Neural cell (in vitro differentiated cells): ENCODE measurements around the gene AOAH. TPM values are rescaled to one million over a fixed set of nuclear protein-coding genes. Genes with fewer than 3 reads are reported as not detected.
"Not testable (repeated sequence)": the region's sequence is repeated elsewhere in the genome, so short reads cannot be mapped to it uniquely, and the experiment has no call there.

Experiments
- H2AFZ ChIP-seq: fragments of 200-600, 300-800 bp; sonication (generic), shearing (Covaris generic); 2 replicates; pipeline ENCODE4 v1.6.0; 2014; ENCODE audit warnings: low read depth, mild to moderate bottlenecking, antibody characterized with exemption, low read length, moderate library complexity
- H3F3A ChIP-seq: fragments of 200-600 bp; shearing (Covaris generic); 2 replicates; pipeline ENCODE4 v1.6.1; 2016; ENCODE audit warnings: mild to moderate bottlenecking, moderate library complexity, mixed read lengths, antibody characterized with exemption, low read length; ENCODE audit not compliant: insufficient read depth, poor library complexity, severe bottlenecking
- H3K27ac ChIP-seq: fragments of 200-600, 300-800 bp; sonication (generic), shearing (Covaris generic); 2 replicates; pipeline ENCODE4 v1.5.1; 2014; ENCODE audit warnings: mild to moderate bottlenecking, low read length, moderate library complexity
- H3K27me3 ChIP-seq: fragments of 300-800, 200-600 bp; sonication (generic), shearing (Covaris generic); 2 replicates; pipeline ENCODE4 v1.6.0; 2014; ENCODE audit warnings: mild to moderate bottlenecking, low read depth, low read length, moderate library complexity; ENCODE audit not compliant: insufficient read depth
- H3K36me3 ChIP-seq: fragments of 300-800, 200-600 bp; sonication (generic), shearing (Covaris generic); 2 replicates; pipeline ENCODE4 v1.5.1; 2014; ENCODE audit warnings: mild to moderate bottlenecking, antibody characterized with exemption, low read length, moderate library complexity; ENCODE audit not compliant: insufficient read depth
- H3K4me2 ChIP-seq: fragments of 300-800, 200-600 bp; sonication (generic), shearing (Covaris generic); 2 replicates; pipeline ENCODE4 v1.6.0; 2014; ENCODE audit warnings: mild to moderate bottlenecking, low read length
- H3K4me3 ChIP-seq: fragments of 300-800, 200-600 bp; sonication (generic), shearing (Covaris generic); 2 replicates; pipeline ENCODE4 v1.5.1; 2014; ENCODE audit warnings: mild to moderate bottlenecking, low read length, moderate library complexity
- H3K79me2 ChIP-seq: fragments of 200-600 bp; shearing (Covaris generic); replicated peaks from 2 replicates; pipeline ENCODE4 v1.6.0; 2014; ENCODE audit warnings: mild to moderate bottlenecking, low read length, moderate library complexity; ENCODE audit not compliant: insufficient read depth
- H3K9ac ChIP-seq: fragments of 300-800, 200-600 bp; sonication (generic), shearing (Covaris generic); 2 replicates; pipeline ENCODE4 v1.6.1; 2016; ENCODE audit warnings: mild to moderate bottlenecking, low read length, mixed read lengths
- H3K9me2 ChIP-seq: fragments of 200-600 bp; shearing (Covaris generic); 2 replicates; pipeline ENCODE4 v1.6.1; 2016; ENCODE audit warnings: mild to moderate bottlenecking, low read length, mixed read lengths; ENCODE audit not compliant: insufficient read depth
- H3K9me3 ChIP-seq: fragments of 200-600, 300-800 bp; sonication (generic), shearing (Covaris generic); 2 replicates; pipeline ENCODE4 v1.6.1; 2016; ENCODE audit warnings: mild to moderate bottlenecking, mixed run types, low read length, moderate library complexity, mixed read lengths
- H4K20me1 ChIP-seq: fragments of 200-600 bp; shearing (Covaris generic); 2 replicates; pipeline ENCODE4 v1.6.1; 2016; ENCODE audit warnings: mild to moderate bottlenecking, mixed run types; ENCODE audit not compliant: insufficient read depth
- EP300 ChIP-seq: fragments of 450-650 bp; conservative IDR thresholded peaks from 2 replicates; pipeline ENCODE4 v1.6.1; 2014; ENCODE audit warnings: antibody characterized with exemption, mild to moderate bottlenecking, moderate library complexity; ENCODE audit not compliant: poor library complexity, severe bottlenecking
- EZH2 ChIP-seq: fragments of 200-600, 300-800 bp; shearing (Covaris generic), sonication (generic); IDR thresholded peaks from 2 replicates; pipeline ENCODE4 v1.6.1; 2014; ENCODE audit warnings: antibody characterized with exemption, low read length, borderline replicate concordance, mild to moderate bottlenecking; ENCODE audit not compliant: insufficient read depth, poor library complexity, severe bottlenecking
- MXI1 ChIP-seq: fragments of 450-650 bp; conservative IDR thresholded peaks from 2 replicates; pipeline ENCODE4 v1.6.1; 2014; ENCODE audit warnings: antibody characterized with exemption, mild to moderate bottlenecking; ENCODE audit not compliant: poor library complexity, severe bottlenecking
- POLR2AphosphoS5 ChIP-seq: IDR thresholded peaks from 2 replicates; pipeline ENCODE4 v1.6.1; 2012
- RAD21 ChIP-seq: fragments of 450-650 bp; conservative IDR thresholded peaks from 2 replicates; pipeline ENCODE4 v1.6.1; 2014; ENCODE audit warnings: antibody characterized with exemption, mild to moderate bottlenecking, moderate library complexity
- REST ChIP-seq: IDR thresholded peaks from 2 replicates; pipeline ENCODE4 v1.6.1; 2012; ENCODE audit warnings: borderline replicate concordance
- SMC3 ChIP-seq: fragments of 450-650 bp; conservative IDR thresholded peaks from 2 replicates; pipeline ENCODE4 v1.6.1; 2014; ENCODE audit warnings: antibody characterized with exemption, mild to moderate bottlenecking, moderate library complexity; ENCODE audit not compliant: poor library complexity
- TAF1 ChIP-seq: IDR thresholded peaks from 2 replicates; pipeline ENCODE4 v1.6.1; 2012; ENCODE audit warnings: low read depth
- polyA plus RNA-seq: library from polyadenylated mRNA; depleted of rRNA; stranded (reverse); fragments of >200 nt; gene quantifications from 2 replicates; pipeline ENCODE4 v1.2.3, GENCODE V29; 2014
- TF ChIP-seq, protein P1 (sequence below): fragments of 450-650 bp; IDR thresholded peaks from 2 replicates; pipeline ENCODE4 v1.5.1; 2014; ENCODE audit warnings: antibody characterized with exemption, mild to moderate bottlenecking, moderate library complexity; ENCODE audit not compliant: poor library complexity, severe bottlenecking

The AOAH gene
- polyA plus RNA-seq, 1 donor from 2014 or later, result 4.3 TPM

DNA sequence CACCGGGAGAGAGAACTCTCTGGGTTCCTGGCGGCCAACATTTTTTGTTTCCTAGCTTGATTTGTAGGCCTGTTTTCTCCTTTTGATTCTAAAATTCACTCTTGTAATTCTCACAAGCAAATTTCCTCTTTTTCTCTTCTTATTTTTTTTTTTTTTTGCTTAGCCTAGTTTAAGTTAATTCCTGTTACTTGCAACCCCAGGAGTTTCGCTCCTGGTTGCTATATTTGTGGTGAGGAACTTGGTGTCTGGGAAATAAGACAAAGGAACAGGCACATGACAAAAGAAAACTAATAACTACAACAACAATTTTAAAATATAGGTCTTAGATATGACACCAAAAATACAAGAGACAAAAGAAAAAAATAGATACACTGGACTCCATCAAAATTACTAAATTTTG is 6.7 kb downstream of the AOAH start:
- no peak overlapping the region for H2AFZ ChIP-seq
- no peak overlapping the region for H3K4me2 ChIP-seq
- H3K79me2 ChIP-seq, result no peaks in the 10 kb centered on the region
- no peaks in the 10 kb centered on the region for H4K20me1 ChIP-seq
- no peak overlapping the region for H3K4me3 ChIP-seq
- no peaks in the 10 kb centered on the region for H3F3A ChIP-seq
- no peaks in the 10 kb centered on the region for H3K36me3 ChIP-seq
- H3K27me3 ChIP-seq, result no peaks in the 10 kb centered on the region
- no peaks in the 10 kb centered on the region for H3K9me3 ChIP-seq
- H3K9ac ChIP-seq, result no peak overlapping the region
- no peak for TF ChIP-seq RAD21
- no peak for TF ChIP-seq MXI1
- no peak overlapping the region for H3K27ac ChIP-seq
- H3K9me2 ChIP-seq, result no peaks in the 10 kb centered on the region

DNA sequence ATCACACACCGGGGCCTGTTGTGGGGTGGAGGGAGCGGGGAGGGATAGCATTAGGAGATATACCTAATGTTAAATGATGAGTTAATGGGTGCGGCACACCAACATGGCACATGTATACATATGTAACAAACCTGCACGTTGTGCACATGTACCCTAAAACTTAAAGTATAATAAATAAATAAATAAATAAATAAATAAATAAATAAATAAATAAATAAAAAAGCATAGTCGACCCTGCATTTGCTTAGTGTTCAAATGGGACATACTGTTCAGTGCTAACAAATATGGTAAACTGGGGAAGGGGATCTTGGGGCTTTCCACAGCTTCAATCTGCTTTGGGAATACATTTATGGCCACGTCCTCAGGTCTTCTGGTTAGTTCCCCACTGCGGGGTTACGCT is 7.5 kb downstream of the AOAH start:
- not testable (repeated sequence) for H3K9ac ChIP-seq, H3K36me3 ChIP-seq, H3K79me2 ChIP-seq, H3K27ac ChIP-seq, H2AFZ ChIP-seq, H4K20me1 ChIP-seq, H3K27me3 ChIP-seq, H3F3A ChIP-seq, H3K4me3 ChIP-seq, H3K9me3 ChIP-seq, H3K9me2 ChIP-seq, H3K4me2 ChIP-seq

DNA sequence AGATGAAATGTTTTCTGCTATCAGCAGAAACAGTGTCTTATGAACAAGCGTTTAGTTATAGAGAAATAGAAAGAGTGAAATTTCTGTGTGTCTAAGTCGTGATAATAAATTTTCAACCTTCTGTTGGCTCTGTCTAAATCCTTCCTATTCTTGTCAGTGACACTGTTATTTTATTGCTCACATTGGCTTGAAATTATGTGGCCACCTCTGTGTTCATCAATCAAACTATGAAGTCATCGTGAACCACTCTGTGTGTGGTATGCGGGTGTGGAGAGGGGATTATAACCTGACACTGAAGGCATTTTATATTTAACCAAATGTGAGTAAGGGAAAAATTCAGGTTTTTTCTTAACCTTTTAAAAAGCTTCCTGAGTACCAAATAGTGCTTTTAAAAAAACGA is 12.3 kb downstream of the AOAH start:
- no peaks in the 10 kb centered on the region for H3K27me3 ChIP-seq
- no peak overlapping the region for H2AFZ ChIP-seq
- H3K4me3 ChIP-seq, result no peak overlapping the region
- H3K9me3 ChIP-seq, result no peaks in the 10 kb centered on the region
- H3K36me3 ChIP-seq, result no peaks in the 10 kb centered on the region
- no peaks in the 10 kb centered on the region for H4K20me1 ChIP-seq
- no peaks in the 10 kb centered on the region for H3F3A ChIP-seq
- H3K27ac ChIP-seq, result no peak overlapping the region
- H3K9me2 ChIP-seq, result no peaks in the 10 kb centered on the region
- H3K4me2 ChIP-seq, result no peak overlapping the region
- H3K79me2 ChIP-seq, result no peaks in the 10 kb centered on the region
- TF ChIP-seq RAD21 (no peak), POLR2AphosphoS5 (no peak), EZH2 (no peak), EP300 (no peak), MXI1 (no peak), SMC3 (no peak)
- H3K9ac ChIP-seq, result no peak overlapping the region

DNA sequence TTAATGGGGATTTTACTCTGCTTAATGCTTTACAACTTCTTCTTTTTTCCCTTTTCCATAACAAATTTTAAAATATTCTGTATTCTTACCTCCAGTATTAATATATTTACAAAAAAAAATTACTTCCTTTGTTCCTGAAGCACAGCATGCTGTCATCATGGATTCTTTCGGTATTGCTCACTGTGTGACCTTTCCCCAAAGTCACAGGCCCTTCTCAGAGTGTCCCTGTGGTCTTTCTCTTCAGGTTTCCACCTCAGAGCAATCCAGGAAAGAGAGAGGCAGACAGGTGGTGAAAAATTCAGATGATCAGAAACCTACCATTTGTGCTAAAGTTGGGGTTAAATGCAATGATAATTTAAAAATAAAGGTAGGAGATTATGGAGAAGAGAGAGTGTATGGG is 13.0 kb downstream of the AOAH start:
- H3K9me2 ChIP-seq, result no peaks in the 10 kb centered on the region
- H3K9me3 ChIP-seq, result no peaks in the 10 kb centered on the region
- no peaks in the 10 kb centered on the region for H3K79me2 ChIP-seq
- no peak overlapping the region for H3K4me2 ChIP-seq
- no peak overlapping the region for H3K9ac ChIP-seq
- H3K36me3 ChIP-seq, result no peaks in the 10 kb centered on the region
- H3K27ac ChIP-seq, result no peak overlapping the region
- no peak overlapping the region for H3K4me3 ChIP-seq
- no peaks in the 10 kb centered on the region for H3K27me3 ChIP-seq
- no peak overlapping the region for H2AFZ ChIP-seq
- no peaks in the 10 kb centered on the region for H3F3A ChIP-seq
- TF ChIP-seq, protein P1, sequence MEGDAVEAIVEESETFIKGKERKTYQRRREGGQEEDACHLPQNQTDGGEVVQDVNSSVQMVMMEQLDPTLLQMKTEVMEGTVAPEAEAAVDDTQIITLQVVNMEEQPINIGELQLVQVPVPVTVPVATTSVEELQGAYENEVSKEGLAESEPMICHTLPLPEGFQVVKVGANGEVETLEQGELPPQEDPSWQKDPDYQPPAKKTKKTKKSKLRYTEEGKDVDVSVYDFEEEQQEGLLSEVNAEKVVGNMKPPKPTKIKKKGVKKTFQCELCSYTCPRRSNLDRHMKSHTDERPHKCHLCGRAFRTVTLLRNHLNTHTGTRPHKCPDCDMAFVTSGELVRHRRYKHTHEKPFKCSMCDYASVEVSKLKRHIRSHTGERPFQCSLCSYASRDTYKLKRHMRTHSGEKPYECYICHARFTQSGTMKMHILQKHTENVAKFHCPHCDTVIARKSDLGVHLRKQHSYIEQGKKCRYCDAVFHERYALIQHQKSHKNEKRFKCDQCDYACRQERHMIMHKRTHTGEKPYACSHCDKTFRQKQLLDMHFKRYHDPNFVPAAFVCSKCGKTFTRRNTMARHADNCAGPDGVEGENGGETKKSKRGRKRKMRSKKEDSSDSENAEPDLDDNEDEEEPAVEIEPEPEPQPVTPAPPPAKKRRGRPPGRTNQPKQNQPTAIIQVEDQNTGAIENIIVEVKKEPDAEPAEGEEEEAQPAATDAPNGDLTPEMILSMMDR, result no peak
- TF ChIP-seq TAF1, result no peak
- no peak for TF ChIP-seq RAD21
- no peak for TF ChIP-seq SMC3
- TF ChIP-seq POLR2AphosphoS5, result no peak
- no peak for TF ChIP-seq EZH2
- TF ChIP-seq EP300, result no peak
- TF ChIP-seq REST, result no peak
- TF ChIP-seq MXI1, result no peak
- H4K20me1 ChIP-seq, result no peaks in the 10 kb centered on the region
